Type B pancreatic cell (in vitro differentiated cells): Measurements from ENCODE around the gene FARP1. TPM values are rescaled to one million over a fixed set of nuclear protein-coding genes. Genes with fewer than 3 reads are reported as not detected.
"Not testable (repeated sequence)": the region's sequence is repeated elsewhere in the genome, so short reads cannot be mapped to it uniquely, and the experiment has no call there.

Experiments used
- DNase-seq: peaks from one replicate; pipeline ENCODE4 v3.0.0; 2021; ENCODE audit warnings: mixed read lengths; ENCODE audit not compliant: unreplicated experiment; ENCODE audit errors: extremely low spot score
- H3K27ac Mint-ChIP-seq: 2 replicates; pipeline ENCODE4 v1.8.0; 2021; ENCODE audit warnings: mild to moderate bottlenecking, mixed read lengths
- H3K27me3 Mint-ChIP-seq: 2 replicates; pipeline ENCODE4 v1.8.0; 2021; ENCODE audit warnings: mixed read lengths
- H3K36me3 Mint-ChIP-seq: 2 replicates; pipeline ENCODE4 v1.8.0; 2021; ENCODE audit warnings: mixed read lengths
- H3K4me1 Mint-ChIP-seq: one replicate; pipeline ENCODE4 v1.8.0; 2021; ENCODE audit warnings: mixed read lengths; ENCODE audit not compliant: unreplicated experiment
- H3K4me3 Mint-ChIP-seq: 2 replicates; pipeline ENCODE4 v1.8.0; 2021; ENCODE audit warnings: mild to moderate bottlenecking, mixed read lengths
- H3K9me3 Mint-ChIP-seq: 2 replicates; pipeline ENCODE4 v1.8.0; 2021; ENCODE audit warnings: mixed read lengths
- total RNA-seq: library from RNA; stranded (reverse); gene quantifications from 2 replicates; pipeline ENCODE4 v1.2.1, GENCODE V29; 2021; ENCODE audit warnings: low replicate concordance
- TF ChIP-seq, protein P1 (sequence below): fragments of 200-600 bp; sonication (generic); conservative IDR thresholded peaks from 2 replicates; pipeline ENCODE4 v1.5.0; 2021; ENCODE audit warnings: antibody characterized with exemption, mild to moderate bottlenecking

FARP1 gene
- total RNA-seq, 1 donor from 2014 or later, result 195 TPM

- H3K27me3 Mint-ChIP-seq, result no peaks in the 10 kb centered on the region
- no peak overlapping the region for H3K4me3 Mint-ChIP-seq
- H3K27ac Mint-ChIP-seq, result no peak overlapping the region
- peaks cover 25% of the 10 kb centered on the region for H3K4me1 Mint-ChIP-seq
- peaks cover 53% of the 10 kb centered on the region for H3K36me3 Mint-ChIP-seq
- H3K9me3 Mint-ChIP-seq, result no peaks in the 10 kb centered on the region
- DNase-seq, result no peak
- TF ChIP-seq, protein P1, sequence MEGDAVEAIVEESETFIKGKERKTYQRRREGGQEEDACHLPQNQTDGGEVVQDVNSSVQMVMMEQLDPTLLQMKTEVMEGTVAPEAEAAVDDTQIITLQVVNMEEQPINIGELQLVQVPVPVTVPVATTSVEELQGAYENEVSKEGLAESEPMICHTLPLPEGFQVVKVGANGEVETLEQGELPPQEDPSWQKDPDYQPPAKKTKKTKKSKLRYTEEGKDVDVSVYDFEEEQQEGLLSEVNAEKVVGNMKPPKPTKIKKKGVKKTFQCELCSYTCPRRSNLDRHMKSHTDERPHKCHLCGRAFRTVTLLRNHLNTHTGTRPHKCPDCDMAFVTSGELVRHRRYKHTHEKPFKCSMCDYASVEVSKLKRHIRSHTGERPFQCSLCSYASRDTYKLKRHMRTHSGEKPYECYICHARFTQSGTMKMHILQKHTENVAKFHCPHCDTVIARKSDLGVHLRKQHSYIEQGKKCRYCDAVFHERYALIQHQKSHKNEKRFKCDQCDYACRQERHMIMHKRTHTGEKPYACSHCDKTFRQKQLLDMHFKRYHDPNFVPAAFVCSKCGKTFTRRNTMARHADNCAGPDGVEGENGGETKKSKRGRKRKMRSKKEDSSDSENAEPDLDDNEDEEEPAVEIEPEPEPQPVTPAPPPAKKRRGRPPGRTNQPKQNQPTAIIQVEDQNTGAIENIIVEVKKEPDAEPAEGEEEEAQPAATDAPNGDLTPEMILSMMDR, result no peak
These were observed 267.7 kb downstream of the FARP1 start for GRCh38 chr13:98410612-98411011.

- H3K27ac Mint-ChIP-seq, result no peak overlapping the region
- TF ChIP-seq, protein P1, result no peak
- H3K4me1 Mint-ChIP-seq, result peaks cover 21% of the 10 kb centered on the region
- no peaks in the 10 kb centered on the region for H3K27me3 Mint-ChIP-seq
- DNase-seq, result no peak
- no peak overlapping the region for H3K4me3 Mint-ChIP-seq
- H3K36me3 Mint-ChIP-seq, result peaks cover 57% of the 10 kb centered on the region
- H3K9me3 Mint-ChIP-seq, result no peaks in the 10 kb centered on the region
These were observed 268.1 kb downstream of the FARP1 start for GRCh38 chr13:98411013-98411412.

GRCh38 chr13:98411617-98412265 is 268.8 kb downstream of the FARP1 start:
- Mint-ChIP-seq H3K9me3 (peaks cover 2% of the 10 kb centered on the region), H3K27ac (no peak overlapping the region), H3K4me3 (no peak overlapping the region), H3K4me1 (peaks cover 21% of the 10 kb centered on the region), H3K36me3 (peaks cover 64% of the 10 kb centered on the region), H3K27me3 (no peaks in the 10 kb centered on the region)
- no peak for DNase-seq
- TF ChIP-seq, protein P1, result no peak

DNA sequence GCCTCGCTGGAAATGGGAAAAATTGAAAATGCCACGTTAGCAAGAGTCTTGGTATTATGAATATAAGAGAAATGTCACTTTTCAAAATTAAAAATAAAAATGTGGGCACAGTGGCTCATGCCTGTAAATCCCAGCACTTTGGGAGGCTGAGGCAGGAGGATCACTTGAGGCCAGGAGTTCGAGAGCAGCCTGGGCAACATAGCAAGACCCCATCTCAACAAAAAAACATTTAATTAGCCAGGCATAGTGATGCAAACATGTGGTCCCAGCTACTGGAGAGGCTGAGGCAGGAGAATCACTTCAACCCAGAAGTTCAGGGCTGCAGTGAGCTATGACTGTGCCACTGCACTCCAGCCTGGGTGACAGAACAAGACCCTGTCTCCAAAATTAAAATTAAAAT is 270.4 kb downstream of the FARP1 start:
- H3K4me1 Mint-ChIP-seq, result peaks cover 22% of the 10 kb centered on the region
- not testable (repeated sequence) for H3K27ac Mint-ChIP-seq, H3K9me3 Mint-ChIP-seq, H3K27me3 Mint-ChIP-seq, DNase-seq, H3K4me3 Mint-ChIP-seq
- H3K36me3 Mint-ChIP-seq, result peaks cover 75% of the 10 kb centered on the region

DNA sequence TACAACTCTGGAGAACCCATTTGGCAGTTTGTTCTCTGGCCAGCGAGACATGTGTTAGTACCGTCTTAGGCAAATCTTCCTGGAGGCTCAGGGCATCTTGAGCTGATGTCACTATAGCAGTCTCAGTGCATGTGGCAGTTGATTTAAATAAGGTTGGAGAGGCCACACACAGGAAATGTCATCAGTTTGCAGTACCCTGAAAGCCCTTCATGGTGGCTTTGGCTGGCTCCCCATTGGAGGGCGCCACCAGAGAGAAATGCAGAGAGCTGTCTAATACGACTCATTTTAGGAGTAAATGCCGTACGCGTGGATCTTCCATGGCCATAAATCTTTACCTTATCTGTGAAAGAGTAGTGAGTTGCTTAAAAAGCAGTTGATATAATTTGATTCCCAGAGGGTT is 270.9 kb downstream of the FARP1 start:
- no peaks in the 10 kb centered on the region for H3K27me3 Mint-ChIP-seq
- H3K4me1 Mint-ChIP-seq, result peaks cover 18% of the 10 kb centered on the region

More for the DNA sequence above, 270.9 kb downstream of the FARP1 start:
- Mint-ChIP-seq H3K36me3 (peaks cover 75% of the 10 kb centered on the region), H3K4me3 (no peak overlapping the region), H3K9me3 (peaks cover 8% of the 10 kb centered on the region), H3K27ac (no peak overlapping the region)
- no peak for DNase-seq
- TF ChIP-seq, protein P1, result no peak
